ENCODE results near the gene AMMECR1.
"Not testable (repeated sequence)": the region's sequence is repeated elsewhere in the genome, so short reads cannot be mapped to it uniquely, and the experiment has no call there.

GRCh38 chrX:110154328-110154727, 163.6 kb downstream of the AMMECR1 start:
- TF ChIP-seq CTCF, POLR2A (IDR thresholded peaks at IDR 0.05): not testable (repeated sequence)
